Loucy (cell line): ENCODE results near the gene PPP6R1.

Experiments
- CTCF ChIP-seq: fragments of 200-600 bp; sonication (generic); conservative IDR thresholded peaks from 2 replicates; pipeline ENCODE4 v1.5.1; 2014; ENCODE audit warnings: mild to moderate bottlenecking, antibody characterized with exemption, low read length
- EZH2phosphoT487 ChIP-seq: fragments of 200-600 bp; IDR thresholded peaks from 2 replicates; pipeline ENCODE4 v1.6.1; 2018; ENCODE audit warnings: antibody characterized with exemption, mild to moderate bottlenecking, moderate library complexity, borderline replicate concordance

GRCh38 chr19:55206664-55207500, 51.9 kb downstream of the PPP6R1 start:
- TF ChIP-seq EZH2phosphoT487 (no peak), CTCF (no peak)
